Stimulated activated CD4-positive, alpha-beta T cell treated with anti-CD3 and anti-CD28 coated beads, Interleukin-4, amount 100 ng/mL, for 4 hours (primary cell): ENCODE results near the gene GDE1.
A peak's percentile ranks its signal among the peaks of the same experiment; 100 is the strongest.
"Not testable (repeated sequence)": the region's sequence is repeated elsewhere in the genome, so short reads cannot be mapped to it uniquely, and the experiment has no call there.

Experiments
- DNase-seq, 2 experiments: peaks; one replicate each; pipeline ENCODE4 v3.0.0-alpha.2; 2020

GDE1 gene

GRCh38 chr16:19521471-19522396, at the start of gene GDE1:
Gene GDE1, minus strand, starts transcription at chr16:19522098. Its CDS starts 134 bp downstream, at chr16:19521964.
- peak; percentile 93 to 95 for DNase-seq

- no peak for DNase-seq
These were observed 45.7 kb upstream of the GDE1 start for GRCh38 chr16:19567560-19567959.

- DNase-seq, result no peak
These were observed 44.5 kb upstream of the GDE1 start for GRCh38 chr16:19566362-19566761.

GRCh38 chr16:19563377-19563776, 41.5 kb upstream of the GDE1 start:
- DNase-seq, result no peak

- no peak for DNase-seq
These were observed 38.2 kb upstream of the GDE1 start for GRCh38 chr16:19560078-19560477.

GRCh38 chr16:19559242-19559910, 37.5 kb upstream of the GDE1 start:
- DNase-seq, result no peak

GRCh38 chr16:19555938-19556771, 34.3 kb upstream of the GDE1 start:
- DNase-seq, result peak in 1 of 2 experiments; percentile 3

GRCh38 chr16:19555186-19555937, 33.5 kb upstream of the GDE1 start, which contains the start of gene VPS35L:
Gene VPS35L, plus strand, starts transcription at chr16:19555703. Its CDS starts 27 bp downstream, at chr16:19555730.
- peak; percentile 95 for DNase-seq

- DNase-seq, result no peak
These were observed 27.8 kb upstream of the GDE1 start for GRCh38 chr16:19549673-19550072.

- DNase-seq, result no peak
These were observed 26.2 kb upstream of the GDE1 start for GRCh38 chr16:19548144-19548543.

- not testable (repeated sequence) for DNase-seq
These were observed 21.5 kb upstream of the GDE1 start for GRCh38 chr16:19543278-19543996.

- DNase-seq, result no peak
These were observed 20.4 kb upstream of the GDE1 start for GRCh38 chr16:19542138-19542821.

GRCh38 chr16:19540241-19540970, 18.5 kb upstream of the GDE1 start:
- no peak for DNase-seq

GRCh38 chr16:19532601-19533000, 10.7 kb upstream of the GDE1 start:
- DNase-seq, result no peak

GRCh38 chr16:19528666-19529065, 6.8 kb upstream of the GDE1 start:
- DNase-seq, result no peak

GRCh38 chr16:19527161-19527560, 5.3 kb upstream of the GDE1 start:
- DNase-seq, result no peak

GRCh38 chr16:19525385-19525723, 3.5 kb upstream of the GDE1 start:
- no peak for DNase-seq

GRCh38 chr16:19524616-19525384, 2.9 kb upstream of the GDE1 start:
- DNase-seq, result no peak

- no peak for DNase-seq
These were observed 2.4 kb upstream of the GDE1 start for GRCh38 chr16:19524356-19524615.
